Stomach (tissue), 4 donors: ENCODE data around the gene FDX2.

Experiments used
- EP300 ChIP-seq: sonication (generic); formaldehyde crosslinking; IDR thresholded peaks from one replicate; pipeline ENCODE4 v1.6.1; 2017; ENCODE audit warnings: antibody characterized with exemption
- POLR2A ChIP-seq, 4 donors: fragments of 450-650 bp; IDR thresholded peaks; one replicate each; pipeline ENCODE4 v1.6.1; 2016; ENCODE audit warnings: antibody characterized with exemption in 4 of 4, control low read depth in 2 of 4, mild to moderate bottlenecking in 1 of 4, moderate library complexity in 1 of 4
- POLR2AphosphoS5 ChIP-seq, 3 donors: sonication (generic); formaldehyde crosslinking; IDR thresholded peaks; one replicate each; pipeline ENCODE4 v1.6.1; 2016; ENCODE audit warnings: antibody characterized with exemption in 3 of 3
- TF ChIP-seq, protein P1 (sequence below), 7 experiments: fragments of 450-650 bp in 4 of 7; fragments of 200-600 bp in 3 of 7; sonication (generic) in 3 of 7; IDR thresholded peaks; one replicate each; pipeline ENCODE4 v1.5.1; 2016 to 2019; ENCODE audit warnings: antibody characterized with exemption in 7 of 7, control low read depth in 2 of 7, mild to moderate bottlenecking in 1 of 7

GRCh38 chr19:10335352-10335985 lies 19.7 kb upstream of the FDX2 start:
- TF ChIP-seq, protein P1, sequence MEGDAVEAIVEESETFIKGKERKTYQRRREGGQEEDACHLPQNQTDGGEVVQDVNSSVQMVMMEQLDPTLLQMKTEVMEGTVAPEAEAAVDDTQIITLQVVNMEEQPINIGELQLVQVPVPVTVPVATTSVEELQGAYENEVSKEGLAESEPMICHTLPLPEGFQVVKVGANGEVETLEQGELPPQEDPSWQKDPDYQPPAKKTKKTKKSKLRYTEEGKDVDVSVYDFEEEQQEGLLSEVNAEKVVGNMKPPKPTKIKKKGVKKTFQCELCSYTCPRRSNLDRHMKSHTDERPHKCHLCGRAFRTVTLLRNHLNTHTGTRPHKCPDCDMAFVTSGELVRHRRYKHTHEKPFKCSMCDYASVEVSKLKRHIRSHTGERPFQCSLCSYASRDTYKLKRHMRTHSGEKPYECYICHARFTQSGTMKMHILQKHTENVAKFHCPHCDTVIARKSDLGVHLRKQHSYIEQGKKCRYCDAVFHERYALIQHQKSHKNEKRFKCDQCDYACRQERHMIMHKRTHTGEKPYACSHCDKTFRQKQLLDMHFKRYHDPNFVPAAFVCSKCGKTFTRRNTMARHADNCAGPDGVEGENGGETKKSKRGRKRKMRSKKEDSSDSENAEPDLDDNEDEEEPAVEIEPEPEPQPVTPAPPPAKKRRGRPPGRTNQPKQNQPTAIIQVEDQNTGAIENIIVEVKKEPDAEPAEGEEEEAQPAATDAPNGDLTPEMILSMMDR (IDR thresholded peaks at IDR 0.05): no peak
- TF ChIP-seq POLR2A (IDR thresholded peaks at IDR 0.05) (no peak), POLR2AphosphoS5 (IDR thresholded peaks at IDR 0.05) (no peak), EP300 (no peak)
